Suprapubic skin (tissue), 4 donors: Measurements from ENCODE around the gene CES2. TPM values are rescaled to one million over a fixed set of nuclear protein-coding genes. Genes with fewer than 3 reads are reported as not detected.

ENCODE experiments used
- DNase-seq, 2 donors: peaks; one replicate each; pipeline ENCODE4 v3.0.0-alpha.2; 2019; ENCODE audit warnings: low spot score in 2 of 2
- H3K27ac ChIP-seq: fragments of 200-600 bp; sonication (generic); one replicate; pipeline ENCODE4 v1.5.1; 2019
- H3K27me3 ChIP-seq: fragments of 200-600 bp; sonication (generic); one replicate; pipeline ENCODE4 v1.5.1; 2019
- H3K36me3 ChIP-seq: fragments of 200-600 bp; sonication (generic); one replicate; pipeline ENCODE4 v1.5.1; 2019
- H3K4me1 ChIP-seq: fragments of 200-600 bp; sonication (generic); one replicate; pipeline ENCODE4 v1.5.1; 2019
- H3K4me3 ChIP-seq: fragments of 200-600 bp; sonication (generic); one replicate; pipeline ENCODE4 v1.5.1; 2019; ENCODE audit warnings: mild to moderate bottlenecking
- H3K9me3 ChIP-seq: fragments of 200-600 bp; sonication (generic); one replicate; pipeline ENCODE4 v1.5.1; 2019
- EP300 ChIP-seq: sonication (generic); formaldehyde crosslinking; IDR thresholded peaks from one replicate; pipeline ENCODE4 v1.6.1; 2017; ENCODE audit warnings: antibody characterized with exemption
- POLR2A ChIP-seq, 2 donors: fragments of 450-650 bp; IDR thresholded peaks; one replicate each; pipeline ENCODE4 v1.6.1; 2017; ENCODE audit warnings: antibody characterized with exemption in 2 of 2, mild to moderate bottlenecking in 2 of 2, moderate library complexity in 2 of 2
- POLR2AphosphoS5 ChIP-seq, 3 donors: sonication (generic); formaldehyde crosslinking; IDR thresholded peaks; one replicate each; pipeline ENCODE4 v1.6.1; 2017; ENCODE audit warnings: antibody characterized with exemption in 3 of 3
- WGBS: methylation state at CpG from one replicate; pipeline ENCODE4 v1.1.5; 2018; 5-methylcytosine and 5-hydroxymethylcytosine counted together
- total RNA-seq, 4 donors: library from RNA; depleted of rRNA; stranded (reverse); fragments of >200 nt; gene quantifications; one replicate each; pipeline ENCODE4 v1.1.0, GENCODE V29; 2016
- TF ChIP-seq, protein P1 (sequence below), 2 donors: fragments of 200-600 bp in 1 of 2; fragments of 450-650 bp in 1 of 2; sonication (generic) in 1 of 2; IDR thresholded peaks; one replicate each; pipeline ENCODE4 v1.5.1; 2016 to 2019; ENCODE audit warnings: antibody characterized with exemption in 2 of 2, mild to moderate bottlenecking in 1 of 2, moderate library complexity in 1 of 2

Gene CES2
- total RNA-seq, 4 donors from 2014 or later = 33.6 to 56.0 (median 42.3) TPM

- WGBS = 82% methylated on average over 2 of the region's 2 CpGs
- no peak for TF ChIP-seq POLR2A (IDR thresholded peaks at IDR 0.05)
- TF ChIP-seq, protein P1, sequence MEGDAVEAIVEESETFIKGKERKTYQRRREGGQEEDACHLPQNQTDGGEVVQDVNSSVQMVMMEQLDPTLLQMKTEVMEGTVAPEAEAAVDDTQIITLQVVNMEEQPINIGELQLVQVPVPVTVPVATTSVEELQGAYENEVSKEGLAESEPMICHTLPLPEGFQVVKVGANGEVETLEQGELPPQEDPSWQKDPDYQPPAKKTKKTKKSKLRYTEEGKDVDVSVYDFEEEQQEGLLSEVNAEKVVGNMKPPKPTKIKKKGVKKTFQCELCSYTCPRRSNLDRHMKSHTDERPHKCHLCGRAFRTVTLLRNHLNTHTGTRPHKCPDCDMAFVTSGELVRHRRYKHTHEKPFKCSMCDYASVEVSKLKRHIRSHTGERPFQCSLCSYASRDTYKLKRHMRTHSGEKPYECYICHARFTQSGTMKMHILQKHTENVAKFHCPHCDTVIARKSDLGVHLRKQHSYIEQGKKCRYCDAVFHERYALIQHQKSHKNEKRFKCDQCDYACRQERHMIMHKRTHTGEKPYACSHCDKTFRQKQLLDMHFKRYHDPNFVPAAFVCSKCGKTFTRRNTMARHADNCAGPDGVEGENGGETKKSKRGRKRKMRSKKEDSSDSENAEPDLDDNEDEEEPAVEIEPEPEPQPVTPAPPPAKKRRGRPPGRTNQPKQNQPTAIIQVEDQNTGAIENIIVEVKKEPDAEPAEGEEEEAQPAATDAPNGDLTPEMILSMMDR (IDR thresholded peaks at IDR 0.05) = no peak
- TF ChIP-seq POLR2AphosphoS5 (IDR thresholded peaks at IDR 0.05) = no peak
- TF ChIP-seq EP300 = no peak
- Histone ChIP-seq H3K27ac (no peak overlapping the region), H3K4me1 (peaks cover 21% of the 10 kb centered on the region), H3K9me3 (no peaks in the 10 kb centered on the region), H3K36me3 (no peaks in the 10 kb centered on the region), H3K4me3 (no peak overlapping the region), H3K27me3 (peaks cover 3% of the 10 kb centered on the region)
- DNase-seq = no peak
Observed at GRCh38 chr16:66950437-66950836, 15.1 kb downstream of the CES2 start.

DNA sequence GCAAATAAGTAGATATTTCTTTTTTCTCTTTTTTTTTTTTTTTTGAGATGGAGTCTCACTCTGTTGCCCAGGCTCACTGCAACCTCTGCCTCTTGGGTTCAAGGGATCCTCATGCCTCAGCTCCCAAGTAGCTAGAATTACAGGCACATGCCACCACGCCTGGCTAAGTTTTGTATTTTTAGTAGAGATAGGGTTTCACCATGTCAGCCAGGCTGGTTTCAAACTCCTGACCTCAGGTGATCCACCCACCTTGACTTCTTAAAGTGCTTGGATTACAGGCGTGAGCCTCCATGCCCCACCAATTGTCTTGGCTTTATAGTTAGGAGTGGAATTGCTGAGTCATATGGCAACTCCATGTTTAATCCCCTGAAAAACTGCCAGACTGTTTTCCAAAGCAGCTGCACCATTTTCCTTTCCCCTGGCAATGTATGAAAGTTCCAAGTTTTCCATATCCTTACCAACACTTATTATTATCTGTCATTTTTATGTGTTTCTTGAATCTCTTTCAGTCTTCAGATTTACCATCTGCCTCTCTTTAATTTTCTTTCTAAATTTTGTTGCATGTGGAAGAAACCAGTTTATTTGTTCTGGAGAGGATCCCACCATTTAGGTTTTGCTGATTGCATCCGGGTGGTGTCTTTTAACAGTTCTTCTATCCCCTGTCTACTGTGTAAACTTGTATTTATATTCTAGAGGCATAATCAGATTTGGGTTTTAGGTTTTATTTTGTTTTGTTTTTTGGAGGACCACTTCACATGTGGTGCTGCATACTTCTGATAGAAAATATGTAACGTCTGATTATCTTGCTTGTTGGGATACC is 15.9 kb downstream of the CES2 start:
- Histone ChIP-seq H3K27ac (no peak overlapping the region), H3K4me1 (peaks cover 21% of the 10 kb centered on the region), H3K27me3 (peaks cover 3% of the 10 kb centered on the region), H3K4me3 (no peak overlapping the region), H3K36me3 (no peaks in the 10 kb centered on the region), H3K9me3 (no peaks in the 10 kb centered on the region)
- WGBS = 83% methylated on average over 4 of the region's 4 CpGs
- DNase-seq = no peak
- TF ChIP-seq POLR2A (IDR thresholded peaks at IDR 0.05) (no peak), EP300 (no peak), POLR2AphosphoS5 (IDR thresholded peaks at IDR 0.05) (no peak)
- TF ChIP-seq, protein P1 (IDR thresholded peaks at IDR 0.05) = no peak

DNA sequence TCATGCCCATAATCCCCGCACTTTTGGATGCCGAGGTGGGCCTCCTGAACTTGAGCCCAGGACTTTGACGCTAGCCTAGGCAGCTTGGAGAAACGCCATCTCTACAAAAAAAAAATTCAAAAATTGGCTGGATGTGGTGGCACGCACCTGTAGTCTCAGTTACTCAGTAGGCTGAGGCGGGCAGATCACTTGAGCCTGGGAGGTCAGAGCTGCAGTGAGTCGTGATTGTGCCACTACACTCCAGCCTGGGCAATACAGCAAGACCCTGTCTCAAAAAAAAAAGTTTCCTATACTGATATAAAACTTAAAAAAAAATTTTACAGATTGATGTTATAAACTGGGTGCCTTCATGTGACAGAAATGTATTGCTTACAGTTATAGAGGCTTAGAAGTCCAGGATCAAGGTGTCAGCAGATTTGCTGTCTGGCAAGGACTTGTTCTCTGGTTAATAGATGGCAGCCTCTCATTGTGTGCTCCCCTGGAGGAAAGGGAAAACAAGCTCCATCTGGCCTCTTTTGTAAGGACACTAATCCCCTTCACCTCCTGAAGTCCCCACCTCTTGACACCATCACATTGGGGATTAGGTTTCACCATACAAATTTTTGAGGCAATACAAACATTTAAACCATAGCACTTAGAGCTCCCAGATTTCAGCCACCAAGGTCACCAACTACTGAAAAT is 17.3 kb downstream of the CES2 start:
- no peaks in the 10 kb centered on the region for H3K9me3 ChIP-seq
- H3K4me3 ChIP-seq = no peak overlapping the region
- H3K36me3 ChIP-seq = no peaks in the 10 kb centered on the region
- peaks cover 3% of the 10 kb centered on the region for H3K27me3 ChIP-seq
- no peak overlapping the region for H3K27ac ChIP-seq
- DNase-seq = no peak
- TF ChIP-seq POLR2A (IDR thresholded peaks at IDR 0.05) = no peak
- TF ChIP-seq, protein P1 (IDR thresholded peaks at IDR 0.05) = no peak
- TF ChIP-seq POLR2AphosphoS5 (IDR thresholded peaks at IDR 0.05) = no peak
- no peak for TF ChIP-seq EP300
- peaks cover 15% of the 10 kb centered on the region for H3K4me1 ChIP-seq
- WGBS = 91% methylated on average over 7 of the region's 7 CpGs

- no peak for TF ChIP-seq POLR2A (IDR thresholded peaks at IDR 0.05)
- no peak for TF ChIP-seq EP300
- TF ChIP-seq, protein P1 (IDR thresholded peaks at IDR 0.05) = no peak
- TF ChIP-seq POLR2AphosphoS5 (IDR thresholded peaks at IDR 0.05) = no peak
- 90% methylated on average over 10 of the region's 10 CpGs for WGBS
- peaks cover 3% of the 10 kb centered on the region for H3K27me3 ChIP-seq
Observed at GRCh38 chr16:66953462-66954096, 18.3 kb downstream of the CES2 start.

More at GRCh38 chr16:66953462-66954096, 18.3 kb downstream of the CES2 start:
- no peak for DNase-seq
- Histone ChIP-seq H3K9me3 (no peaks in the 10 kb centered on the region), H3K4me3 (no peak overlapping the region), H3K36me3 (no peaks in the 10 kb centered on the region), H3K27ac (no peak overlapping the region), H3K4me1 (peaks cover 7% of the 10 kb centered on the region)
